CD14-positive monocyte (primary cell): ENCODE measurements around the gene PLEKHA7. TPM values are rescaled to one million over a fixed set of nuclear protein-coding genes. Genes with fewer than 3 reads are reported as not detected.

Source experiments
- DNase-seq, 3 donors: peaks; one replicate each; pipeline ENCODE4 v3.0.0-alpha.2; 2011 to 2022
- H2AFZ ChIP-seq: 2 replicates; pipeline ENCODE4 v1.6.0; 2012; ENCODE audit warnings: mild to moderate bottlenecking, low read depth, low read length, inconsistent platforms; ENCODE audit not compliant: insufficient read depth, poor library complexity, severe bottlenecking
- H3K27ac ChIP-seq, 2 donors: 1 replicate in 1 of 2; 2 replicates in 1 of 2; pipeline ENCODE4 v1.5.1; 2012 to 2013; ENCODE audit warnings: low read length in 2 of 2, control low read depth in 1 of 2, inconsistent platforms in 1 of 2, low read depth in 1 of 2, mild to moderate bottlenecking in 1 of 2
- H3K27me3 ChIP-seq, 2 donors: one replicate each; pipeline versions ENCODE4 v1.6.0 to v1.6.1; 2011 to 2013; ENCODE audit warnings: low read length in 2 of 2; ENCODE audit not compliant: control insufficient read depth in 2 of 2, insufficient read depth in 2 of 2
- H3K36me3 ChIP-seq, 2 donors: replicated peaks in 1 of 2; 1 replicate in 1 of 2; 2 replicates in 1 of 2; pipeline versions ENCODE4 v1.5.1 to v1.6.1; 2012 to 2013; ENCODE audit warnings: low read length in 2 of 2, control low read depth in 1 of 2, inconsistent platforms in 1 of 2, mild to moderate bottlenecking in 1 of 2; ENCODE audit not compliant: insufficient read depth in 2 of 2, control insufficient read depth in 1 of 2
- H3K4me1 ChIP-seq, 2 donors: 1 replicate in 1 of 2; 2 replicates in 1 of 2; pipeline versions ENCODE4 v1.5.1 to v1.6.1; 2012 to 2013; ENCODE audit warnings: low read length in 2 of 2, control low read depth in 1 of 2, inconsistent platforms in 1 of 2, mild to moderate bottlenecking in 1 of 2, moderate library complexity in 1 of 2; ENCODE audit not compliant: insufficient read depth in 2 of 2, control insufficient read depth in 1 of 2
- H3K4me2 ChIP-seq: replicated peaks from 2 replicates; pipeline ENCODE3; 2012; ENCODE audit warnings: low read length, moderate library complexity, mild to moderate bottlenecking; ENCODE audit not compliant: poor library complexity, severe bottlenecking; ENCODE audit errors: extremely low read depth
- H3K4me3 ChIP-seq, 3 experiments: fragments of 200-600 bp in 1 of 3; sonication (generic) in 1 of 3; replicated peaks in 1 of 3; 1 replicate in 2 of 3; 2 replicates in 1 of 3; pipeline ENCODE4 v1.5.1; 2011 to 2013; ENCODE audit warnings: low read length in 3 of 3, mild to moderate bottlenecking in 3 of 3, control low read depth in 2 of 3, low read depth in 2 of 3, inconsistent platforms in 1 of 3, moderate library complexity in 1 of 3
- H3K79me2 ChIP-seq: 2 replicates; pipeline ENCODE4 v1.6.0; 2012; ENCODE audit warnings: mild to moderate bottlenecking, control low read depth, inconsistent platforms, low read length, moderate library complexity; ENCODE audit not compliant: insufficient read depth
- H3K9ac ChIP-seq: 2 replicates; pipeline ENCODE4 v1.6.0; 2017; ENCODE audit warnings: low read length, mild to moderate bottlenecking; ENCODE audit not compliant: insufficient read depth, poor library complexity, severe bottlenecking
- H3K9me3 ChIP-seq, 2 donors: replicated peaks in 1 of 2; 1 replicate in 1 of 2; 2 replicates in 1 of 2; pipeline versions ENCODE4 v1.5.1 to v1.6.1; 2012 to 2013; ENCODE audit warnings: low read length in 2 of 2, control low read depth in 1 of 2; ENCODE audit not compliant: control insufficient read depth in 1 of 2, insufficient read depth in 1 of 2
- H4K20me1 ChIP-seq: 2 replicates; pipeline ENCODE4 v1.6.0; 2012; ENCODE audit warnings: mild to moderate bottlenecking, low read length, control low read depth, moderate library complexity; ENCODE audit not compliant: insufficient read depth
- H3K27ac Mint-ChIP-seq, 7 donors: one replicate each; pipeline ENCODE4 v1.8.0; 2020; ENCODE audit warnings: mild to moderate bottlenecking in 7 of 7, mixed read lengths in 7 of 7, moderate library complexity in 6 of 7, inconsistent platforms in 2 of 7
- H3K27me3 Mint-ChIP-seq, 3 donors: one replicate each; pipeline ENCODE4 v1.8.0; 2021 to 2022; ENCODE audit warnings: low read depth in 3 of 3, mild to moderate bottlenecking in 3 of 3, mixed read lengths in 3 of 3, moderate library complexity in 3 of 3, inconsistent platforms in 1 of 3
- H3K36me3 Mint-ChIP-seq, 2 donors: one replicate each; pipeline ENCODE4 v1.8.0; 2020; ENCODE audit warnings: mixed read lengths in 2 of 2, inconsistent platforms in 1 of 2, mild to moderate bottlenecking in 1 of 2
- H3K4me1 Mint-ChIP-seq: one replicate; pipeline ENCODE4 v1.8.0; 2020; ENCODE audit warnings: mild to moderate bottlenecking, mixed read lengths
- H3K4me3 Mint-ChIP-seq, 2 donors: one replicate each; pipeline ENCODE4 v1.8.0; 2020; ENCODE audit warnings: mild to moderate bottlenecking in 2 of 2, mixed read lengths in 2 of 2, moderate library complexity in 1 of 2
- H3K9me3 Mint-ChIP-seq, 7 donors: one replicate each; pipeline ENCODE4 v1.8.0; 2020 to 2022; ENCODE audit warnings: mixed read lengths in 7 of 7, mild to moderate bottlenecking in 6 of 7, moderate library complexity in 6 of 7, inconsistent platforms in 2 of 7
- CTCF ChIP-seq: fragments of 200-600 bp; IDR thresholded peaks from one replicate; pipeline ENCODE4 v1.8.0; 2022; ENCODE audit warnings: antibody characterized with exemption, mild to moderate bottlenecking
- WGBS: methylation state at CpG from one replicate; pipeline ENCODE4 v1.1.5; 2013; ENCODE audit warnings: missing lambda C conversion rate; ENCODE audit not compliant: insufficient coverage; 5-methylcytosine and 5-hydroxymethylcytosine counted together
- intact Hi-C, 2 donors: fragments of 100-400 bp; cut with micrococcal nuclease; formaldehyde crosslinking; loops; one replicate each; pipeline versions ENCODE4 v1.15.0 to v1.15.1; 2023
- polyA plus RNA-seq, 3 donors: library from polyadenylated mRNA; depleted of rRNA in 1 of 3; unstranded in 2 of 3; stranded (reverse) in 1 of 3; fragments of 300-500 nt in 2 of 3; fragments of >200 nt in 1 of 3; fragmentation: Illumina TruSeq in 2 of 3; gene quantifications; 1 replicate in 2 of 3; 2 replicates in 1 of 3; pipeline ENCODE4 v1.2.3, GENCODE V29; 2012 to 2021

Gene PLEKHA7
- polyA plus RNA-seq, 3 donors = 0.05 to 0.92 (median 0.22) TPM

- Histone ChIP-seq H3K9me3 (peaks cover 0 to 7% of the 10 kb centered on the region in 2 donors), H3K4me3 (no peak overlapping the region), H4K20me1 (no peaks in the 10 kb centered on the region), H3K4me1 (peaks cover 0 to 4% of the 10 kb centered on the region in 2 donors), H3K36me3 (no peaks in the 10 kb centered on the region), H3K4me2 (peak overlapping the region; percentile 33), H3K27ac (no peak overlapping the region), H3K79me2 (no peaks in the 10 kb centered on the region), H3K27me3 (peaks cover 29 to 48% of the 10 kb centered on the region in 2 donors), H3K9ac (no peak overlapping the region), H2AFZ (no peak overlapping the region)
- Mint-ChIP-seq H3K27me3 (peaks cover 51 to 66% (median 51%) of the 10 kb centered on the region in 3 donors), H3K4me3 (peak overlapping the region in 1 of 2 donors; percentile 74), H3K9me3 (peaks cover 0 to 7% (median 1%) of the 10 kb centered on the region in 7 donors), H3K36me3 (peaks cover 0 to 1% of the 10 kb centered on the region in 2 donors), H3K27ac (no peak overlapping the region), H3K4me1 (peaks cover 7% of the 10 kb centered on the region)
- 1% methylated on average over 44 of the region's 52 CpGs for WGBS
- DNase-seq = no peak
- intact Hi-C loops = no loop called here
- TF ChIP-seq CTCF = no peak
Observed at GRCh38 chr11:16925561-16926065, 88.6 kb downstream of the PLEKHA7 start.

GRCh38 chr11:16924826-16925560 is 89.2 kb downstream of the PLEKHA7 start:
- Histone ChIP-seq H3K4me3 (no peak overlapping the region), H3K4me2 (peak overlapping the region; percentile 33)

More at GRCh38 chr11:16924826-16925560, 89.2 kb downstream of the PLEKHA7 start:
- peaks cover 7% of the 10 kb centered on the region for H3K4me1 Mint-ChIP-seq
- intact Hi-C loops = no loop called here
- H3K9ac ChIP-seq = no peak overlapping the region
- 4% methylated on average over 44 of the region's 51 CpGs for WGBS
- H3K79me2 ChIP-seq = no peaks in the 10 kb centered on the region
- no peaks in the 10 kb centered on the region for H4K20me1 ChIP-seq
- DNase-seq = no peak
- peaks cover 0 to 4% of the 10 kb centered on the region in 2 donors for H3K4me1 ChIP-seq
- peaks cover 52 to 67% (median 53%) of the 10 kb centered on the region in 3 donors for H3K27me3 Mint-ChIP-seq
- H3K27ac Mint-ChIP-seq = no peak overlapping the region
- peaks cover 0 to 1% of the 10 kb centered on the region in 2 donors for H3K36me3 Mint-ChIP-seq
- peaks cover 29 to 48% of the 10 kb centered on the region in 2 donors for H3K27me3 ChIP-seq
- H3K27ac ChIP-seq = no peak overlapping the region
- no peaks in the 10 kb centered on the region for H3K36me3 ChIP-seq
- no peak for TF ChIP-seq CTCF
- peaks cover 0 to 7% of the 10 kb centered on the region in 2 donors for H3K9me3 ChIP-seq
- peak overlapping the region in 1 of 2 donors; percentile 71 for H3K4me3 Mint-ChIP-seq
- H3K9me3 Mint-ChIP-seq = peaks cover 0 to 7% (median 1%) of the 10 kb centered on the region in 7 donors
- no peak overlapping the region for H2AFZ ChIP-seq
